ENCODE data around the gene WDTC1.

DNA sequence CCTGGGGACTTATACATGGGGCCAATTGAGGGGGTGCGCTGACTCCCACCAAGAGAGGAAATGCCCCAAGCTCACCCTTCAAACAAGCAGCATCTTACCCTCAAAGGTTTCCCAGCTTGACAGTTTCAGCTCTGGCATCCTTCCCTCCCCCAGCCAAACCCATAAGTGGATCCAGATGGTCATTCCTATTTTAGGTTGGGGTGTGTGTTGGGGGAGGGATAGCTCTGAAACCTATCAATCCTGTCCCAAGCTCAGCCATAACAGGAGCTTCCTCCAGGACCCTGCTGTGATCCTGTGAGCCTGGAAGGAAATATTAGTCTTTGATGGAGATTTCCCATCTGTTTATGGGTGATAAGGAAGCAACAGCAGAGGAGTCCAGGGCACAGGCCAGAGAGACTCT is 84.2 kb downstream of the WDTC1 start:
- TF ChIP-seq, protein P1, sequence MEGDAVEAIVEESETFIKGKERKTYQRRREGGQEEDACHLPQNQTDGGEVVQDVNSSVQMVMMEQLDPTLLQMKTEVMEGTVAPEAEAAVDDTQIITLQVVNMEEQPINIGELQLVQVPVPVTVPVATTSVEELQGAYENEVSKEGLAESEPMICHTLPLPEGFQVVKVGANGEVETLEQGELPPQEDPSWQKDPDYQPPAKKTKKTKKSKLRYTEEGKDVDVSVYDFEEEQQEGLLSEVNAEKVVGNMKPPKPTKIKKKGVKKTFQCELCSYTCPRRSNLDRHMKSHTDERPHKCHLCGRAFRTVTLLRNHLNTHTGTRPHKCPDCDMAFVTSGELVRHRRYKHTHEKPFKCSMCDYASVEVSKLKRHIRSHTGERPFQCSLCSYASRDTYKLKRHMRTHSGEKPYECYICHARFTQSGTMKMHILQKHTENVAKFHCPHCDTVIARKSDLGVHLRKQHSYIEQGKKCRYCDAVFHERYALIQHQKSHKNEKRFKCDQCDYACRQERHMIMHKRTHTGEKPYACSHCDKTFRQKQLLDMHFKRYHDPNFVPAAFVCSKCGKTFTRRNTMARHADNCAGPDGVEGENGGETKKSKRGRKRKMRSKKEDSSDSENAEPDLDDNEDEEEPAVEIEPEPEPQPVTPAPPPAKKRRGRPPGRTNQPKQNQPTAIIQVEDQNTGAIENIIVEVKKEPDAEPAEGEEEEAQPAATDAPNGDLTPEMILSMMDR (IDR thresholded peaks at IDR 0.05) = no peak
- TF ChIP-seq POLR2AphosphoS5 (IDR thresholded peaks at IDR 0.05; ENCODE audit: low read depth, low read length) (no peak), SIN3A (IDR thresholded peaks at IDR 0.05; ENCODE audit: borderline replicate concordance, insufficient read depth, low read depth, low read length) (no peak)
